HTERT RPE-1 (cell line): ENCODE results near the gene SANBR.
"Not testable (repeated sequence)": the region's sequence is repeated elsewhere in the genome, so short reads cannot be mapped to it uniquely, and the experiment has no call there.

ENCODE experiments used
- in situ Hi-C: fragments of 300-500 bp; cut with MboI; formaldehyde crosslinking; loops from 4 replicates; pipeline ENCODE4 v1.14.3; 2020; ENCODE audit warnings: low sequenced_read_pairs

SANBR gene

GRCh38 chr2:61065714-61066709 is at the start of gene SANBR:
SANBR (plus strand) TSS chr2:61065871; CDS start chr2:61070351, 4,480 bp downstream.
- in situ Hi-C loops: no loop called here

- in situ Hi-C loops: no loop called here
Observed at GRCh38 chr2:61015976-61016375, 49.7 kb upstream of the SANBR start.

GRCh38 chr2:61016392-61017002 is 49.2 kb upstream of the SANBR start:
- in situ Hi-C loops: no loop called here

GRCh38 chr2:61017003-61017555 is 48.6 kb upstream of the SANBR start:
- in situ Hi-C loops: no loop called here

- in situ Hi-C loops: no loop called here
Observed at GRCh38 chr2:61017556-61018317, 47.9 kb upstream of the SANBR start, which contains the start of the genes PEX13 and PUS10. PEX13 (plus strand) TSS chr2:61017720; CDS start chr2:61017760, 40 bp downstream. PUS10 (minus strand) TSS chr2:61018255; CDS start chr2:61011890, 6,365 bp downstream.

GRCh38 chr2:61018318-61018755 is 47.3 kb upstream of the SANBR start:
- in situ Hi-C loops: no loop called here

- in situ Hi-C loops: no loop called here
Observed at GRCh38 chr2:61018798-61019197, 46.9 kb upstream of the SANBR start.

- in situ Hi-C loops: no loop called here
Observed at GRCh38 chr2:61021228-61021660, 44.4 kb upstream of the SANBR start.

GRCh38 chr2:61023670-61024069 is 42.0 kb upstream of the SANBR start:
- in situ Hi-C loops: no loop called here

- in situ Hi-C loops: no loop called here
Observed at GRCh38 chr2:61029533-61029932, 36.1 kb upstream of the SANBR start.

- in situ Hi-C loops: not testable (repeated sequence)
Observed at GRCh38 chr2:61034592-61034991, 31.1 kb upstream of the SANBR start.

GRCh38 chr2:61036643-61037042 is 29.0 kb upstream of the SANBR start:
- in situ Hi-C loops: not testable (repeated sequence)

- in situ Hi-C loops: no loop called here
Observed at GRCh38 chr2:61042807-61043206, 22.9 kb upstream of the SANBR start.

GRCh38 chr2:61044636-61045035 is 21.0 kb upstream of the SANBR start:
- in situ Hi-C loops: no loop called here

GRCh38 chr2:61045226-61045625 is 20.4 kb upstream of the SANBR start:
- in situ Hi-C loops: no loop called here

GRCh38 chr2:61045999-61046398 is 19.7 kb upstream of the SANBR start:
- in situ Hi-C loops: no loop called here

- in situ Hi-C loops: no loop called here
Observed at GRCh38 chr2:61055557-61055956, 10.1 kb upstream of the SANBR start.

GRCh38 chr2:61057562-61057961 is 8.1 kb upstream of the SANBR start:
- in situ Hi-C loops: no loop called here

- in situ Hi-C loops: no loop called here
Observed at GRCh38 chr2:61059382-61059781, 6.3 kb upstream of the SANBR start.

GRCh38 chr2:61074100-61074499 is 8.4 kb downstream of the SANBR start:
- in situ Hi-C loops: no loop called here

GRCh38 chr2:61085883-61086282 is 20.2 kb downstream of the SANBR start:
- in situ Hi-C loops: no loop called here
